ENCODE measurements around the gene BRIP1.

The BRIP1 gene

DNA sequence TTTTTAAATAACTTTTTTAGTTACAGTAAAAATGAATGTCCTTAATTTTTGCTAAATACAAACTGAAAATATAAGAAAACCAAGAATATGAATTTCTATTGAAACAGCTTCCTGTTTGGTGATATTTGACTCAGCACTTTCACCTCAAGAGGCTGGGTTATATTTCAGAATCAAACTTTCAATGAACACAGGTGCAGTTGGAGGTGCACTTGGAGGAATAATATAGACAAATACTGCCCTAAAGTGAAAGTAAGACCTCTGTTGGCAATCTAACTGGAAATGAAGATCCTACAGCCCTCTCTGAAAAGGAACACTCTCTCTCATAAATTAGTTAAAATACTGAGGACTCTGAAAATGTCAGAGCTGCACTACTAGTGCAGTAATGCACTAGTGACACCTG, 106.2 kb downstream of the BRIP1 start:
- Histone ChIP-seq H4K20me1 (ENCODE audit: insufficient read depth, low read length) (no peaks in the 10 kb centered on the region), H3K4me2 (ENCODE audit: low read length) (peak overlapping the region; percentile 48), H3K27ac (ENCODE audit: low read length) (no peak overlapping the region), H2AFZ (ENCODE audit: low read depth, low read length) (no peak overlapping the region), H3K9me3 (ENCODE audit: insufficient read depth, low read length) (no peaks in the 10 kb centered on the region), H3K79me2 (ENCODE audit: low read length) (no peaks in the 10 kb centered on the region), H3K4me1 (ENCODE audit: low read length) (peaks cover 18% of the 10 kb centered on the region), H3K9ac (ENCODE audit: low read length) (no peak overlapping the region), H3K27me3 (ENCODE audit: low read depth, low read length) (no peaks in the 10 kb centered on the region), H3K4me3 (ENCODE audit: low read length) (no peak overlapping the region), H3K36me3 (replicated peaks; ENCODE audit: low read depth, low read length) (peaks cover 4% of the 10 kb centered on the region)
- TF ChIP-seq, protein P1, sequence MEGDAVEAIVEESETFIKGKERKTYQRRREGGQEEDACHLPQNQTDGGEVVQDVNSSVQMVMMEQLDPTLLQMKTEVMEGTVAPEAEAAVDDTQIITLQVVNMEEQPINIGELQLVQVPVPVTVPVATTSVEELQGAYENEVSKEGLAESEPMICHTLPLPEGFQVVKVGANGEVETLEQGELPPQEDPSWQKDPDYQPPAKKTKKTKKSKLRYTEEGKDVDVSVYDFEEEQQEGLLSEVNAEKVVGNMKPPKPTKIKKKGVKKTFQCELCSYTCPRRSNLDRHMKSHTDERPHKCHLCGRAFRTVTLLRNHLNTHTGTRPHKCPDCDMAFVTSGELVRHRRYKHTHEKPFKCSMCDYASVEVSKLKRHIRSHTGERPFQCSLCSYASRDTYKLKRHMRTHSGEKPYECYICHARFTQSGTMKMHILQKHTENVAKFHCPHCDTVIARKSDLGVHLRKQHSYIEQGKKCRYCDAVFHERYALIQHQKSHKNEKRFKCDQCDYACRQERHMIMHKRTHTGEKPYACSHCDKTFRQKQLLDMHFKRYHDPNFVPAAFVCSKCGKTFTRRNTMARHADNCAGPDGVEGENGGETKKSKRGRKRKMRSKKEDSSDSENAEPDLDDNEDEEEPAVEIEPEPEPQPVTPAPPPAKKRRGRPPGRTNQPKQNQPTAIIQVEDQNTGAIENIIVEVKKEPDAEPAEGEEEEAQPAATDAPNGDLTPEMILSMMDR (IDR thresholded peaks at IDR 0.05; ENCODE audit: low read depth, low read length), result no peak
- no peak for TF ChIP-seq EZH2phosphoT487 (IDR thresholded peaks at IDR 0.05; ENCODE audit: low read depth)

DNA sequence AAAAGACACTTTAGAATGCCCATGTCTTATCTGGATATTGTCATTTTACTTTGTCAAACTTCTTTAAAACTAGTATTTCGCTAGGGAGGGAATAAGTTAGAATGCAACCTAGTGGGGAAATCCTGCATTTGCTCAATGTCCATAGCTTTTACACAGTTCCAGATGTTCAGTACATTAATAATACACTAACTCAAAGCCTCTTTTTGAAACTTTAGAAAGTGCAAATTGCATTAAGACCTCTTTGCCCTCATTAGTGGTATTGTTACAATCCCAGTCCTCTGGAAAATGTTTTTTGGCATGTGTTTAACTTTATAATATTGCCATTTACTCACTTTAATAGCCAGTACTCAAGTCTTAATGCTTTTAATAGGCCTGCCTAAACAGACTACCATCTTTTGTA, 106.8 kb downstream of the BRIP1 start:
- no peak overlapping the region for H3K27ac ChIP-seq (ENCODE audit: low read length)
- H3K79me2 ChIP-seq (ENCODE audit: low read length), result no peaks in the 10 kb centered on the region
- no peak overlapping the region for H2AFZ ChIP-seq (ENCODE audit: low read depth, low read length)
- H3K9me3 ChIP-seq (ENCODE audit: insufficient read depth, low read length), result no peaks in the 10 kb centered on the region
- no peaks in the 10 kb centered on the region for H4K20me1 ChIP-seq (ENCODE audit: insufficient read depth, low read length)
- H3K4me3 ChIP-seq (ENCODE audit: low read length), result no peak overlapping the region
- no peak overlapping the region for H3K4me2 ChIP-seq (ENCODE audit: low read length)
- no peak for TF ChIP-seq EZH2phosphoT487 (IDR thresholded peaks at IDR 0.05; ENCODE audit: low read depth)
- TF ChIP-seq, protein P1 (IDR thresholded peaks at IDR 0.05; ENCODE audit: low read depth, low read length), result no peak
- no peaks in the 10 kb centered on the region for H3K36me3 ChIP-seq (replicated peaks; ENCODE audit: low read depth, low read length)
- H3K27me3 ChIP-seq (ENCODE audit: low read depth, low read length), result no peaks in the 10 kb centered on the region
- peaks cover 18% of the 10 kb centered on the region for H3K4me1 ChIP-seq (ENCODE audit: low read length)
- no peak overlapping the region for H3K9ac ChIP-seq (ENCODE audit: low read length)

DNA sequence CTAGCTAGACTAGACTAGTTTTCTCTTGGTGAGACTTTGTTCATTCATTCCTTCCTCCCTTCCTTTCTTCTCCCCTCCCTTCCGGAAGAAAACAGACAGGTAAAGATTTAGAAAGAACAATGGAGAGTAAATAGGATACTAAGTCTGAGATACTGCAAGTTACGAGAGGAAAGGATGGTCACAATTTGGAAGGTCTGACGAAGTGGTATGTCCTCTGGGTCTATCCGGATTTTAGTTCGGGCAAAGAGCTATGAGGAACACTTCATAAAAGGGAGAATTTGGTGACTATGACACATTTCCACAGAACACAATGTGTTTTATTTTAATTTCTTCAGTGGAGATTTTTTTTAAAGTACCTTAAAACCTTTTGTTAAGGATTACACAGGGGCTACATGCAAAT, 107.7 kb downstream of the BRIP1 start:
- Histone ChIP-seq H3K27ac (ENCODE audit: low read length) (no peak overlapping the region), H3K4me3 (ENCODE audit: low read length) (no peak overlapping the region), H3K36me3 (replicated peaks; ENCODE audit: low read depth, low read length) (no peaks in the 10 kb centered on the region), H2AFZ (ENCODE audit: low read depth, low read length) (no peak overlapping the region), H3K4me1 (ENCODE audit: low read length) (peaks cover 25% of the 10 kb centered on the region), H3K27me3 (ENCODE audit: low read depth, low read length) (no peaks in the 10 kb centered on the region), H3K9me3 (ENCODE audit: insufficient read depth, low read length) (no peaks in the 10 kb centered on the region), H3K4me2 (ENCODE audit: low read length) (no peak overlapping the region), H3K9ac (ENCODE audit: low read length) (no peak overlapping the region), H4K20me1 (ENCODE audit: insufficient read depth, low read length) (no peaks in the 10 kb centered on the region), H3K79me2 (ENCODE audit: low read length) (no peaks in the 10 kb centered on the region)
- TF ChIP-seq, protein P1 (IDR thresholded peaks at IDR 0.05; ENCODE audit: low read depth, low read length), result no peak
- no peak for TF ChIP-seq EZH2phosphoT487 (IDR thresholded peaks at IDR 0.05; ENCODE audit: low read depth)

- Histone ChIP-seq H3K9ac (ENCODE audit: low read length) (no peak overlapping the region), H3K36me3 (replicated peaks; ENCODE audit: low read depth, low read length) (peaks cover 2% of the 10 kb centered on the region), H3K79me2 (ENCODE audit: low read length) (no peaks in the 10 kb centered on the region), H4K20me1 (ENCODE audit: insufficient read depth, low read length) (no peaks in the 10 kb centered on the region), H3K27ac (ENCODE audit: low read length) (no peak overlapping the region), H3K27me3 (ENCODE audit: low read depth, low read length) (no peaks in the 10 kb centered on the region), H3K4me2 (ENCODE audit: low read length) (no peak overlapping the region), H3K9me3 (ENCODE audit: insufficient read depth, low read length) (no peaks in the 10 kb centered on the region), H3K4me3 (ENCODE audit: low read length) (no peak overlapping the region), H3K4me1 (ENCODE audit: low read length) (peaks cover 31% of the 10 kb centered on the region), H2AFZ (ENCODE audit: low read depth, low read length) (no peak overlapping the region)
- no peak for TF ChIP-seq EZH2phosphoT487 (IDR thresholded peaks at IDR 0.05; ENCODE audit: low read depth)
- TF ChIP-seq, protein P1 (IDR thresholded peaks at IDR 0.05; ENCODE audit: low read depth, low read length), result no peak
Observed at GRCh38 chr17:61755078-61755477, 108.2 kb downstream of the BRIP1 start.

Data from OCI-LY3 (cell line).